Astrocyte (in vitro differentiated cells and primary cell): ENCODE measurements around the gene NCDN.

Experiments used
- CTCF ChIP-seq: IDR thresholded peaks from 2 replicates; pipeline ENCODE4 v1.5.1; 2011; ENCODE audit warnings: low read depth, mild to moderate bottlenecking, inconsistent platforms, low read length, moderate library complexity; ENCODE audit not compliant: insufficient read depth
- EZH2 ChIP-seq: IDR thresholded peaks from 2 replicates; pipeline ENCODE4 v1.6.1; 2012; ENCODE audit warnings: mild to moderate bottlenecking, low read length, inconsistent platforms; ENCODE audit not compliant: insufficient read depth

GRCh38 chr1:35574655-35575415 lies 17.2 kb downstream of the NCDN start:
- no peak for TF ChIP-seq CTCF
- peak; percentile 28 for TF ChIP-seq EZH2
